Brain microvascular endothelial cell (primary cell): Measurements from ENCODE around the gene PTPRM.

Experiments used
- DNase-seq: peaks from one replicate; pipeline ENCODE4 v3.0.0-alpha.2; 2020
- H3K27ac ChIP-seq: fragments of 250-450 bp; sonication (Bioruptor Pico); 2 replicates; pipeline ENCODE4 v1.5.1; 2020; ENCODE audit warnings: mild to moderate bottlenecking, moderate library complexity
- H3K27me3 ChIP-seq: fragments of 250-450 bp; sonication (Bioruptor Pico); replicated peaks from 2 replicates; pipeline ENCODE4 v1.5.1; 2020; ENCODE audit warnings: mild to moderate bottlenecking
- H3K36me3 ChIP-seq: fragments of 250-450 bp; sonication (Bioruptor Pico); replicated peaks from 2 replicates; pipeline ENCODE4 v1.5.1; 2020; ENCODE audit warnings: mild to moderate bottlenecking
- H3K4me3 ChIP-seq: 2 replicates; pipeline ENCODE4 v1.5.1; 2011; ENCODE audit warnings: low read depth, mild to moderate bottlenecking, control low read depth, low read length, moderate library complexity
- in situ Hi-C: cut with HindIII; loops from 2 replicates; pipeline ENCODE4 v1.10.0; 2017; ENCODE audit warnings: low sequenced_read_pairs, low pct_ligation_motif_present
- TF ChIP-seq, protein P1 (sequence below): IDR thresholded peaks from 2 replicates; pipeline ENCODE4 v1.5.1; 2011; ENCODE audit warnings: low read depth, mild to moderate bottlenecking, moderate library complexity, low read length, control low read depth, inconsistent platforms; ENCODE audit errors: missing control alignments

PTPRM gene

DNA sequence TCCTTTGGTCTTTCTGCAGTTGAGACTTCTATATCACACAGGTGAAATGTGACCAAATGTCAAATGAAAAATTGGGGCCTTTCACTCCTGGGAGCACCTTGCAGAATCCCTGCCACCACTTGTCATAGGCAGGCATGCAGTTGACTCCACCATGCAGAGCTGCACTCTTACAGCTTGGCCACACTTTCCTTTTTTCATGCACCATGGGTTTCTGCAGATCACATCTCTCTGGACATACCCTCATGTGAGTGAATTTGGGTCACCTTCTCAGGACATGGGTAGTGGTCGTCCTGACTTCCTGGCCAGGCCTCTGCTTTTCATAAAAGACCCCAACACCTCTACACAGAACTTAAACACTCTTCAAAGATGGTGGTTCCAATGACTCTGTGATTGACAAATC is 887.0 kb downstream of the PTPRM start:
- H3K27me3 ChIP-seq = no peaks in the 10 kb centered on the region
- no peak overlapping the region for H3K27ac ChIP-seq
- no peak overlapping the region for H3K4me3 ChIP-seq
- H3K36me3 ChIP-seq = no peaks in the 10 kb centered on the region
- TF ChIP-seq, protein P1, sequence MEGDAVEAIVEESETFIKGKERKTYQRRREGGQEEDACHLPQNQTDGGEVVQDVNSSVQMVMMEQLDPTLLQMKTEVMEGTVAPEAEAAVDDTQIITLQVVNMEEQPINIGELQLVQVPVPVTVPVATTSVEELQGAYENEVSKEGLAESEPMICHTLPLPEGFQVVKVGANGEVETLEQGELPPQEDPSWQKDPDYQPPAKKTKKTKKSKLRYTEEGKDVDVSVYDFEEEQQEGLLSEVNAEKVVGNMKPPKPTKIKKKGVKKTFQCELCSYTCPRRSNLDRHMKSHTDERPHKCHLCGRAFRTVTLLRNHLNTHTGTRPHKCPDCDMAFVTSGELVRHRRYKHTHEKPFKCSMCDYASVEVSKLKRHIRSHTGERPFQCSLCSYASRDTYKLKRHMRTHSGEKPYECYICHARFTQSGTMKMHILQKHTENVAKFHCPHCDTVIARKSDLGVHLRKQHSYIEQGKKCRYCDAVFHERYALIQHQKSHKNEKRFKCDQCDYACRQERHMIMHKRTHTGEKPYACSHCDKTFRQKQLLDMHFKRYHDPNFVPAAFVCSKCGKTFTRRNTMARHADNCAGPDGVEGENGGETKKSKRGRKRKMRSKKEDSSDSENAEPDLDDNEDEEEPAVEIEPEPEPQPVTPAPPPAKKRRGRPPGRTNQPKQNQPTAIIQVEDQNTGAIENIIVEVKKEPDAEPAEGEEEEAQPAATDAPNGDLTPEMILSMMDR = no peak
- in situ Hi-C loops = no loop called here
- DNase-seq = no peak

DNA sequence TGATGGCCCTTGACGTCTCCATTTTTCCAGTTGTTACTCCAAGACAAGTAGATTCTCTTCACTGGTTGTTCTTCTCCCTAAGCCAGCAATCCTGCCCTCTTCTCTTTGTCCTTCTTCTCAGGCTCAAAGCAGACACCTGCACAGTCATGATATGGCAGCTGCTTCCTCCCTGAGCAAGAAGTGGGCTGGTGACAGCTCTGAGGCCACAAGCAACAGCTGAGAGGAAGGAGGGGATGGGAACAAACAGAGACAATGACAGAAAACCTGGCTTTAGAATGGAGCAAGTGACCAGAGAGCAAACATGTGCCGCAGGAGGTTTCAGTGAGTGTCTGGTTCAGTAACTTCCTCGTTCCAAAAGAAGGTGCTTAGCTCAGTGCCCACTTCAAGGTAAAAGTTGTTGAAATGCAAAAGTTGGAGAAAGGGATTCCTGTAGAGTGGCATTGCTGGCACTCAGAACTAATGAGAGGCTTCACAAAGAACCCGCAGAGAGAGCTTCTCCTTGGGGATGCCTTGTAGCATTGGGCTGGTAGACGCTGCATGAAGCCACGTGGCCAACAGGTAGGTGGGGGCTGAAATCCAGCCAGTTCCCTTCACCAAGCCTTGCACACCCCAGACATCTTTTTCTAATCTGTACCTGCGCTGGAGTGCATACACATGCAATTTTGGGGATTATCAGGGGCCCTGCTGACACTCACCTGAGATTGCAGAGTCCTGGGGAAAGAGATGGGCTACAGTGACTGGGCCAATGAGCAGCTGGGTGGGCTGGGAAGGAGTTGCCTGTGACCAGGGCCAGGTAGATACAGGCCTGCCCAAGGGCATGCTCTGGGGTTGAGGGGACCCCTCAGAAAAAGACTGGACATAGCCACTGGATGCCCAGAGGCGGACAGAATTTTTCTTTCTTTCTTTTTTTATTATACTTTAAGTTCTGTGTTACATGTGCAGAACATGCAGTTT is 888.8 kb downstream of the PTPRM start:
- H3K27ac ChIP-seq = no peak overlapping the region
- TF ChIP-seq, protein P1 = no peak
- H3K36me3 ChIP-seq = no peaks in the 10 kb centered on the region
- DNase-seq = no peak
- H3K27me3 ChIP-seq = no peaks in the 10 kb centered on the region
- H3K4me3 ChIP-seq = no peak overlapping the region
- in situ Hi-C loops = no loop called here
